ENCODE measurements around the gene INTS12.

The INTS12 gene

DNA sequence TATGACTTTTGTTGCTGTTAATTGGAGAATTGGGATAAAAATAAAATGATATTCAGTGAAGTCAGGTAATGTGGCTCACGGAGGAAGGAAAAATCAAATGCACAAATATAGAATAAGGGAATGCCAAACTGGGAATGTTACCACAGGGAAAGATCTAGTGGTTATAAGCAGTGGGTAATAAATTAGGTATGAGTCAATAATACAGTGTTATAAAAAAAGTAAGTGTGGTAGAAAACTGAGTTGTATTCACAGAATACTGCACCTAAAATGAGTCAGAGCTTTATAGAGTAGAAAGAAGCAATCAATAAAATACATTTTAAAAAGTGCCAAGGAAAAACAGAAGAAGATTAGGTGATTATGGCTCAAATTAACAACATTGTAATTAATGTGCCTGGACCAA is 34.5 kb downstream of the INTS12 start:
- Mint-ChIP-seq H3K4me1 (no peaks in the 10 kb centered on the region), H3K4me3 (no peak overlapping the region), H3K9me3 (no peaks in the 10 kb centered on the region), H3K27ac (ENCODE audit: low read depth) (no peak overlapping the region), H3K27me3 (peaks cover 46% of the 10 kb centered on the region), H3K36me3 (ENCODE audit: insufficient read depth) (no peaks in the 10 kb centered on the region)
- ATAC-seq (replicated peaks; ENCODE audit: extremely low read depth, poor library complexity, severe bottlenecking) (no peak), DNase-seq (ENCODE audit: low spot score in 2 of 2) (no peak)

DNA sequence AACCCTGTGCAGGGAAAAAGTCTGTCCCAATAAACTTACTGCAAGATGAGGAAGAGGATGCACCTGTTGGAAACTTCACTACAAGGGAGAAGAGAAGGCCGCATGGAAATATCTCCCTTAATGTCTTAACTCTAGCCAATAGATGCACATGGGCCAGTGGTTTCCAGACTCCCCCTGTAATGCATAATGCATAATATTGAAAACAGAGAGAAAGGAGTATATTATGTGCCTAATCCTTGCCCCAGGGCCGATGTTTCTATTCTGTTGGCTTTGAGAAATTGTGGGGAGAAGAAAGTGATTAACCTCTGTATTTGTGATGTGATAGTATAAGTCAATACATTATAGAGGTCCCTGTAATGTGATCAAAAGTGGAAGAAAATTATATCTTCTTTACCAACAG is 37.2 kb downstream of the INTS12 start:
- Mint-ChIP-seq H3K4me1 (no peaks in the 10 kb centered on the region), H3K27me3 (peaks cover 57% of the 10 kb centered on the region), H3K36me3 (ENCODE audit: insufficient read depth) (no peaks in the 10 kb centered on the region), H3K27ac (ENCODE audit: low read depth) (no peak overlapping the region), H3K9me3 (no peaks in the 10 kb centered on the region), H3K4me3 (no peak overlapping the region)
- DNase-seq (ENCODE audit: low spot score in 2 of 2) (no peak), ATAC-seq (replicated peaks; ENCODE audit: extremely low read depth, poor library complexity, severe bottlenecking) (no peak)

DNA sequence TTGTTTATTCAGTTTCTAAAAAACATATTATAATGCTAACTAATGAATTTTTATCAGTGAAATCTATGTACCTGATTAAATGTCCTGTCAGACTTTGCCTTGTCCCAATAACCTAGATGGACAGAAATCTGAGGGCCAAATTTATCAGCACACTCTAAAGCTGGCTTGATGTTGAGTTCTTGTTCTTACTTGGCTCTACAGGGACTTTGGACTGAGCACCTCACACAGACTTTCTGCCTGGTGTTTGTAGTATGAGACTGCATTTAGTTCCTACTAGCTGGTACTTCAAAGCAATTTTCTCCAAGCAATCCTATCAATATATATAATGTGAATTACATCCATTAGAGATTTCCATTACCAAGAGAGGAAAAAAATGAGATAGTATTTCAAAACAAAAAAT is 37.8 kb downstream of the INTS12 start:
- ATAC-seq (replicated peaks; ENCODE audit: extremely low read depth, poor library complexity, severe bottlenecking) (no peak), DNase-seq (ENCODE audit: low spot score in 2 of 2) (no peak)
- no peaks in the 10 kb centered on the region for H3K36me3 Mint-ChIP-seq (ENCODE audit: insufficient read depth)
- no peak overlapping the region for H3K27ac Mint-ChIP-seq (ENCODE audit: low read depth)
- no peaks in the 10 kb centered on the region for H3K9me3 Mint-ChIP-seq
- H3K4me3 Mint-ChIP-seq = no peak overlapping the region
- no peaks in the 10 kb centered on the region for H3K4me1 Mint-ChIP-seq
- H3K27me3 Mint-ChIP-seq = peaks cover 63% of the 10 kb centered on the region

DNA sequence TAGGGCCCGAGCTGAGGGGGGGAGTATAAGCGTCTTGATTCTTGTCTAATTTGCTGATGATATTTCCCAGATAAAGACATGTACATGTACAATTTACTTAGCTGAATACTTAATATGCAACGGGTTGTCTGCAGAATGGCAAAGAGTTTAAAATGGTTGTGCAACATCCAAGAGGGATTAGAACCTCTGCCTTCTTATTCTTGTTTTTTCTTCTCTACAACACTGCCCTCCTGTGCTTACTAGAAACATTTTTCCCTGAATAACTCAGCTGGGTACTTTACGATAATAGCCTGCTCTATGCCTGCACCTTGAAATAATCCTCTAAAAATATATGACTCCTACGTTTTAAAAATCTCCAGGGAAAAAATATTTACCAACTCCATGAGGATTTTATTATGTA is 41.8 kb downstream of the INTS12 start:
- H3K4me1 Mint-ChIP-seq = no peaks in the 10 kb centered on the region
- H3K27me3 Mint-ChIP-seq = peaks cover 50% of the 10 kb centered on the region
- no peaks in the 10 kb centered on the region for H3K36me3 Mint-ChIP-seq (ENCODE audit: insufficient read depth)
- ATAC-seq (replicated peaks; ENCODE audit: extremely low read depth, poor library complexity, severe bottlenecking) = no peak
- no peak for DNase-seq (ENCODE audit: low spot score in 2 of 2)
- H3K27ac Mint-ChIP-seq (ENCODE audit: low read depth) = no peak overlapping the region
- no peak overlapping the region for H3K4me3 Mint-ChIP-seq
- no peaks in the 10 kb centered on the region for H3K9me3 Mint-ChIP-seq

DNA sequence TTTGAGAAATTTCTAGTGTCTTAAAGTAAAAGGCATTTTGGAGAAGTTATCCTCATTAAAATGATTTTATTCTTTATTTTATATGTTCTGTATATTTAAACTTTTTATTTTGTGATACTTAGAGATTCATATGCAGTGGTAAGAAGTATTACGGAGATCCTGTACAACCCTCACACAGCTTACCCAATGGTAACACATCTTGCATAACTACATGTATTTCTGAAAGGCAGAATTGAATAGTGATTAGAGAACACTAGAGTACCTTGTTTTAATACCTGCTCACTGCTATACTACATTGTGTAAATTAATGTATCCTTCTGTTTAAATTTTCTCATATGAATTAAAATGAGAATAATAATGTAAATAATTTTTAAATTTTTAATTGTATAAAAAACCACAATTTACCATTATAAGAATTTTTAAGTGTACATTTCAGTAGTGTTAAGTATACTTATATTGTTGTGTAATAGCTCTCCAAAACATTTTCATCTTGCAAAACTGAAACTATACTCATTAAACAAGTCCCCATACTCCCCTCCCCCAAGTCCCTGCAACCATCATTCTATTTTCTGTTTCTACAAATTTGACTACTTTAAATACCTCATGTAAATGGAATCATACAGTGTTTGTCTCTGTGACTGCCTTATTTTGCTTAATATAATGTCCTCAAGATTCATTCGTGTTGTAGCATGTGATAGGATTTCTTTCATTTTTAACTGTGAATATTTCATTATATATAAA is 45.4 kb downstream of the INTS12 start:
- DNase-seq (ENCODE audit: low spot score in 2 of 2) = no peak
- Mint-ChIP-seq H3K27me3 (peaks cover 29% of the 10 kb centered on the region), H3K27ac (ENCODE audit: low read depth) (no peak overlapping the region), H3K36me3 (ENCODE audit: insufficient read depth) (peaks cover 2% of the 10 kb centered on the region), H3K9me3 (no peaks in the 10 kb centered on the region), H3K4me1 (no peaks in the 10 kb centered on the region), H3K4me3 (no peak overlapping the region)
- ATAC-seq (replicated peaks; ENCODE audit: extremely low read depth, poor library complexity, severe bottlenecking) = no peak

DNA sequence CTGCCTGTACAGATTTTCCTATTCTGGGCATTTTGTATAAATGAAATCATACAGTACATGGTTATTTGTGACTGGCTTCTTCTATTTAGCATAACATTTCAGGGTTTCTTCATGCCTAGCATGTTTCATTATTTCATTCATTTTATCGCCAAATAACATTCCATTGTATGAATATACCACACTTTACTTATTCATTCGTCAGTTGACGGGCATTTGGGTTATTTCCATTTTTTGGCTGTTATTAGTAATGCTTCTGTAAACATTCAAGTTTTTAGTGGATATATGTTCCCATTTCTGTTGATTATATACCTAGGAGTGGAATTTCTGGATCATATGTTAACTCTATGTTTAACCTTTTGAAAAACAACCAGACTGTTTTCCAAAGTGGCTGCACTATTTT is 47.5 kb downstream of the INTS12 start:
- peaks cover 2% of the 10 kb centered on the region for H3K36me3 Mint-ChIP-seq (ENCODE audit: insufficient read depth)
- H3K9me3 Mint-ChIP-seq = no peaks in the 10 kb centered on the region
- H3K27me3 Mint-ChIP-seq = peaks cover 18% of the 10 kb centered on the region
- H3K4me3 Mint-ChIP-seq = no peak overlapping the region
- DNase-seq (ENCODE audit: low spot score in 2 of 2) (no peak), ATAC-seq (replicated peaks; ENCODE audit: extremely low read depth, poor library complexity, severe bottlenecking) (no peak)
- H3K27ac Mint-ChIP-seq (ENCODE audit: low read depth) = no peak overlapping the region
- no peaks in the 10 kb centered on the region for H3K4me1 Mint-ChIP-seq

DNA sequence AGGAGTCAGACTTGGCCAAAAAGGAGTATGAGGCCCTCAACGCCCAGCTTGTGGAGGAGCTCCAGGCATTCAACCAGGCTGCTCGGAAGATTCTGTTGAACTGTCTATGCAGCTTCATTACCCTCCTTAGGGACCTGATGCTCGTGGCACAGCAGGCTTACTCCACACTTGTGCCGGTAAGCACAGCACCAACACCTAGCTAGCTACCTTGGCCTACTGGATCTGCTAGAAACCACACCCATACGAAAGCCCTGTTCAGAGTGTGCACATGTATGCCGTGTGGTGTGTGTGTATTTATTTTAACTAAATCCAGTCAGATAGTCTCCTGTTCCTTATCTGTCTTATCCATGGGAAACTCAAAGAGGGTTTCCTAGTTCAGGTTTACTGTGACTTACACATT is 49.3 kb downstream of the INTS12 start:
- no peaks in the 10 kb centered on the region for H3K4me1 Mint-ChIP-seq
- DNase-seq (ENCODE audit: low spot score in 2 of 2) (no peak), ATAC-seq (replicated peaks; ENCODE audit: extremely low read depth, poor library complexity, severe bottlenecking) (no peak)
- H3K27me3 Mint-ChIP-seq = peaks cover 5% of the 10 kb centered on the region
- no peaks in the 10 kb centered on the region for H3K9me3 Mint-ChIP-seq
- H3K36me3 Mint-ChIP-seq (ENCODE audit: insufficient read depth) = peaks cover 2% of the 10 kb centered on the region
- H3K4me3 Mint-ChIP-seq = no peak overlapping the region
- no peak overlapping the region for H3K27ac Mint-ChIP-seq (ENCODE audit: low read depth)

DNA sequence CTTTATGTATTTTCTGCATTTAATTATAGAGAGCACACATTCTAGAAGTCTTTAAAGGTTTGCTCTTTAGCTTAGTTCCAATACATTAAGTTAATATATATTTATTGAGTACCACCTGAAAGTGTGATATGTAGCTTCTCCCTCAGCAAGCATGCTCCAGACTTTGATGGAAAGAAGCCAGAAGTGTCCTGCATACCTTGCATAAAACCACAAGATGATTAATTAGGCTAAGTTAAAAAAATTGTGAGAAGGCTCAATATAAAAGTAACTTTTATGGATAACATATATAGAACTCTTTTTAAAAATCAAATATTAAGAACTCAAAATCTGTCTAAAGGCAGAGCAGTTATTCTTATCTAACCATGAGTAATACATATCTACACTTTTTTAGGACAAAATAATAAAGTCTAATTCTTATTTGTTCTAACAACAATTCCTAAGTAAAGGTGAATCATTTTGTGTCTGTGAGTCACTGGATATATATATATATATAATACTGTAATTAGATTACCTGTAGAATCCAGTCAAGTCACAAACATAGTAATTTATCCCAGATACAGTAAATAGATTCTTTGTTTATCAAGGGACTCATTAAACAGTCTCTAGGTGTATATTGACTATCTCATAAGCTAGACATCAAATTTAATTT is 51.2 kb downstream of the INTS12 start:
- Mint-ChIP-seq H3K27ac (ENCODE audit: low read depth) (no peak overlapping the region), H3K9me3 (no peaks in the 10 kb centered on the region), H3K4me1 (no peaks in the 10 kb centered on the region), H3K36me3 (ENCODE audit: insufficient read depth) (peaks cover 2% of the 10 kb centered on the region), H3K27me3 (peaks cover 4% of the 10 kb centered on the region), H3K4me3 (no peak overlapping the region)
- DNase-seq (ENCODE audit: low spot score in 2 of 2) (no peak), ATAC-seq (replicated peaks; ENCODE audit: extremely low read depth, poor library complexity, severe bottlenecking) (no peak)

DNA sequence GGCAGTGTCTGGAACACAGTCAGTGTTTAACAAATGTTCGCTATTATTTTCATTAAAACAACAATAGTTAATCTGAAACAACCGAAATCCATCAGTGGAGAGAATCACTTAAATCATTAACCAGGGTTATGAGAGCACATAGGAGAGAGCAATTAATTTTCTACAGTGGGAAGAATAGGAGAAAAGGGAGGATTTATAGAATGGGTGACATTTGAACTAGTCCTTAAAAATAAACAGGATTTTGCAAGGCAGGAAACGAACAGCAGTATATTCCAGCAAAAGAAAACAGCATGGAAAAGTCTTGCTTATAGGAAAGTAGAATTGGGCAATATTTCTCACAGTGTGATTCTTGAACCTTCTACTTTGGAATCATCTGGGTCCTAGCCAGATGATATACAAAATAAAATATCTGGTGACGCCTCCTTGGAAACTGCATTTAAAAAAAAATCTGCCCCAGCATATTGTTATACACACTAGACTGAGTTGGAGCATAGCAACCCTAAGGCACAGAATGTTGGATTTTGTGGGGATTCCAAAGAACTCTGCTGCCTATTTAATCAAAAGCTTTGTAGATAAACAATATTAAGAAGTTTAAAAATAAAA is 56.1 kb downstream of the INTS12 start:
- no peak for ATAC-seq (replicated peaks; ENCODE audit: extremely low read depth, poor library complexity, severe bottlenecking)
- DNase-seq (ENCODE audit: low spot score in 2 of 2) = no peak
- Mint-ChIP-seq H3K27me3 (peaks cover 38% of the 10 kb centered on the region), H3K9me3 (no peaks in the 10 kb centered on the region), H3K4me3 (no peak overlapping the region), H3K4me1 (no peaks in the 10 kb centered on the region), H3K36me3 (ENCODE audit: insufficient read depth) (no peaks in the 10 kb centered on the region), H3K27ac (ENCODE audit: low read depth) (no peak overlapping the region)

DNA sequence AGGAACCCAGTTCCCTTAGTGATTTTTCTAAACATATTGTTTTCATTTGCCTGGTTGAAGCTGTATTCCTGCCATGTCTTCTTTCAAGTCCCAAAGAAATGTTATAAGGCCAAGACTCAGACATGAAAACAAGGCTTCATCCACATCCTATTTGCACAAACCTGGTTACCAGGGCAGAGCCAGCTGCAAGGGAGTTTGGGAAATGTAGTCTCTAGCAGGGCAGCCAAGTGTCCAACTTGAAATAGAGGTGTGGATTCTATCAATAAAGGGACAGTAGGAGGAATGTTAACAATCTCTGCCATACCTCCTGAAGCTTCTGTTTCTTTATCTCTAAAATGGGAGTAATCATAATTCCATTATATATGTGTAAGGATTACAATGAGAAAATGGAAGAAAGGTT is 56.6 kb downstream of the INTS12 start:
- Mint-ChIP-seq H3K27ac (ENCODE audit: low read depth) (no peak overlapping the region), H3K4me3 (no peak overlapping the region), H3K4me1 (no peaks in the 10 kb centered on the region), H3K9me3 (no peaks in the 10 kb centered on the region), H3K36me3 (ENCODE audit: insufficient read depth) (no peaks in the 10 kb centered on the region), H3K27me3 (peaks cover 38% of the 10 kb centered on the region)
- ATAC-seq (replicated peaks; ENCODE audit: extremely low read depth, poor library complexity, severe bottlenecking) = no peak
- DNase-seq (ENCODE audit: low spot score in 2 of 2) = no peak

DNA sequence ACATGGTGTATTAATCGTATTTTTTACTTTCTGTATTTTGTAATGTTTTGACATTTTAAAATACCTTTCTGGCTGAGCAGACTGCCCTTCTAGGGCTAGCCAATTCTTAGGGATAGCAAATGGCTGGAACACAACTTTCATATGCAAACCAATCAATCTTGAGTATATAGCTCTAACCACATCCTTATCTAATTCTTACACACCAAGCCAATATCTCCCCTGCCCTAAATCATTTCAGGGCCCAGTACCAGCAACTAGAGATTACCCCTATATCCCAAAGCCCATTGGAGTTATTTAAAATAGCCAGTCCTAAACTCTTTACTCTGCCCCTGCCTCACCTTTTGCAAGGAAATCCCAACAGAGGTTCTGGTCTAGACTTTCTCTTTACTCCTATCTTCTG is 58.3 kb downstream of the INTS12 start:
- Mint-ChIP-seq H3K4me1 (no peaks in the 10 kb centered on the region), H3K36me3 (ENCODE audit: insufficient read depth) (no peaks in the 10 kb centered on the region), H3K9me3 (no peaks in the 10 kb centered on the region), H3K27me3 (peaks cover 38% of the 10 kb centered on the region), H3K4me3 (no peak overlapping the region), H3K27ac (ENCODE audit: low read depth) (no peak overlapping the region)
- ATAC-seq (replicated peaks; ENCODE audit: extremely low read depth, poor library complexity, severe bottlenecking) (no peak), DNase-seq (ENCODE audit: low spot score in 2 of 2) (no peak)

DNA sequence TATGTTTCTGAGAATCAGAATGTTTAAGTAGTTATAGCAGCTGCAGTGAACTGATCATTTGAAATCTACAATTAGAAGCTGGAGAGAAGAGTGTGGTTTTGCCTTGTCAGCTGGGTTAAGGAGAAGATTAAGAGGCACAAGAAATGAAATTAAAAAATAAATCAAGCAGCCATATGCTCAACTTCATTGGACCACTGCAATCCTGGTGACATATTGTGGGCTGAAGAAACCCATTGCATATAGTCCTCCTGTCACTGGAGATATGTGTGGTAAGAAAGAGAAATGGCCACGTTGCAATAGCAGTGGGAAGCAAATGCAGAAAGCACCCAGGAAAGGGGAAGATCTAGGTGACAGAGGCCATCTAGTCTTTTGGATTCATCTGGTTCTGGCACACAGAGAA is 63.0 kb downstream of the INTS12 start:
- no peaks in the 10 kb centered on the region for H3K36me3 Mint-ChIP-seq (ENCODE audit: insufficient read depth)
- DNase-seq (ENCODE audit: low spot score in 2 of 2) (no peak), ATAC-seq (replicated peaks; ENCODE audit: extremely low read depth, poor library complexity, severe bottlenecking) (no peak)
- no peak overlapping the region for H3K4me3 Mint-ChIP-seq
- no peak overlapping the region for H3K27ac Mint-ChIP-seq (ENCODE audit: low read depth)
- H3K4me1 Mint-ChIP-seq = no peaks in the 10 kb centered on the region
- no peaks in the 10 kb centered on the region for H3K9me3 Mint-ChIP-seq
- peaks cover 32% of the 10 kb centered on the region for H3K27me3 Mint-ChIP-seq

DNA sequence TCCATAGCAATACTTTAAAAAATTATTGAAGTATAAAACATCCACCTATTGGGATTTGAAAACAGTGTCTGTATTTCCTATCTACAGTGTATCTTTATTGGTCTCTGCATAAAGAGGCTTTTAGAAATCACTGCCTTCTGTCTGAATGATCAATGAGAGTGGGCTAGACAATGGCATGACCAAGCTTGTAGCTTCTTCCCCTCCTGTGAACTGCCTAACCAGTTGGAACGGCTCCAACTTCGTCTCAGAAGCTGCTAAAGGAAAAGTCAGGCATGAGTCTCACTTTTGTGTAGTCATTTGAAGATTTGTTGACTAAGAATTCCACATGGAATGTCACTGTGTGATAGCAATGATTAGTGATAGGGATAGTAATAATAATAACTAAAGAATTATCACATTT is 64.2 kb downstream of the INTS12 start:
- ATAC-seq (replicated peaks; ENCODE audit: extremely low read depth, poor library complexity, severe bottlenecking) (no peak), DNase-seq (ENCODE audit: low spot score in 2 of 2) (no peak)
- H3K9me3 Mint-ChIP-seq = no peaks in the 10 kb centered on the region
- no peaks in the 10 kb centered on the region for H3K36me3 Mint-ChIP-seq (ENCODE audit: insufficient read depth)
- H3K4me1 Mint-ChIP-seq = no peaks in the 10 kb centered on the region
- H3K27me3 Mint-ChIP-seq = peaks cover 29% of the 10 kb centered on the region
- H3K27ac Mint-ChIP-seq (ENCODE audit: low read depth) = no peak overlapping the region
- H3K4me3 Mint-ChIP-seq = no peak overlapping the region

All from central memory CD8-positive, alpha-beta T cell (primary cell).